Embryonic facial prominence (tissue), 1 donor: ENCODE data around the gene AGAP1.
A peak's percentile ranks its signal among the peaks of the same experiment; 100 is the strongest.

ENCODE experiments used
- DNase-seq: peaks from one replicate; pipeline ENCODE4 v3.0.0-alpha.2; 2016; ENCODE audit errors: extremely low spot score

The AGAP1 gene

DNA sequence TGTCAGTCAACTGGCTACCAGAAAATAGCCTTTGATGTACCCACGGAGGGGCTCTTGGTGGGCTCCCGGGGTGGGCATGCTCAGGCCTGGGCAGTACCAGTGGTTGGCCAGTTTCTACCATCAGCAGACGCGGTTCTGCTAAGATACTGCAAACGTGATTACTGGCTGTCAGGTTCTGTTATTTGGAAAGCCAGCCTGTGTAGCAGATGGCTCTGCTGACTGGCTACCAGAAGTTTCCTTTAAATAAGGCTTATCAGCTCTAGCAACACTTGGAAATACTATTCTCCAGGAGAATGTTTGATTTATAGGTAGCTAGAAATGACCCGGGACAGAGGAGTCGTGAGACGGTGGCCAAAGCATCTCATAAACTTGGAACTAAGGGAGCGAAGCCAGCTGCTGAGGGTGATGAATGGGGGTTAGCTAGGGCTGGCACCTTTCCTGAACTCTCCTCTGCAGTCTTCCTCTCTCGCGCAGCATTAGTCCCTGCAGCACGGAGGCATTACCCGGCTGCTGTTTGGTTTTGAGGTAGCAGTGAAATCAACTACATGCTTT, 171.9 kb downstream of the AGAP1 start:
- DNase-seq, result no peak

DNA sequence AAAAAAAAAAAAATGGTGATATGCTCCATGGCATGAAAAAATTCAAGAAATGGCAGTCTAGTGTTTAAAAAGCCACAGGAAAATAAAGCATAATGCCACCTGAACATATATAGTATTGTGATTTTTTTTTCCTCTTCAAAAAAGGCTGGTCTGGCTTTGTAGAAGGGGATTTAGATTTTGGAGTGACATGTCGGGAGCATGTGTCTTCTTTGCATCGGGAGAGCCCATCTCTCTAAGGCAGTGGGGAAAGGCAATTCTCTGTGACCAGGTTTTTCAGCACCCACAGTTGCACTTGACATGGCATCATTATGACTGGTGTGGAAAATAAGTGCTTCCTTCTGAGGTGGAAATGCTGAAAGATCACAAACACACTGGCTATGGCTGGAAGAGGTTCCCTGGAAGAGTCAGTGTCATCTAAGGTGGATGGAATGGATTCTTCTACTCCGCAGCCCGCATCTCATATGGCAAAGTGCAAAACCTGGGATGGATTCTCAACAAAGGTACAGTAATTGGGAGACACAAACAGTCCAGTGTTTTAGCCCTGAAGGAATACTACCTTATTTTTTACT, 172.5 kb downstream of the AGAP1 start:
- DNase-seq, result no peak

DNA sequence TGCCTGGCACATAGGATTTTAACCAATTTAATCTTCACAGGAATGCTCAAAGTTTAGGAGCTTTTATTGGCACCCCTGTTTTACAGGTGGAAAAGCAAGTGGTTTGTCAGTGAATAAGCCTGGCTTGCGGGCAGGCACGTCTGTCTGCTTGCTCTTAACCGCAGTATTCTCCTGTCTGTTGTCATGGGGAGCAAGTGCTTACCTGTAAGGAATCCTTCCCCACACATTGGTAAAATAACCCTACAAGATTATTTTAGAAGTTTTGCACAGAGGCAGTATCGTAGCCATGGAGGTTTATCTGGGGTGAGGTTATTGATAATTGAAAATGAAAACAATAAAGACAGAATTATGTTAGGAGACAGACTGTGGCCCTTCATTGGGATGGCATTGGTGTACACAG, 174.9 kb downstream of the AGAP1 start:
- no peak for DNase-seq

- DNase-seq, result no peak
These were observed 175.5 kb downstream of the AGAP1 start for GRCh38 chr2:235669269-235669831.

DNA sequence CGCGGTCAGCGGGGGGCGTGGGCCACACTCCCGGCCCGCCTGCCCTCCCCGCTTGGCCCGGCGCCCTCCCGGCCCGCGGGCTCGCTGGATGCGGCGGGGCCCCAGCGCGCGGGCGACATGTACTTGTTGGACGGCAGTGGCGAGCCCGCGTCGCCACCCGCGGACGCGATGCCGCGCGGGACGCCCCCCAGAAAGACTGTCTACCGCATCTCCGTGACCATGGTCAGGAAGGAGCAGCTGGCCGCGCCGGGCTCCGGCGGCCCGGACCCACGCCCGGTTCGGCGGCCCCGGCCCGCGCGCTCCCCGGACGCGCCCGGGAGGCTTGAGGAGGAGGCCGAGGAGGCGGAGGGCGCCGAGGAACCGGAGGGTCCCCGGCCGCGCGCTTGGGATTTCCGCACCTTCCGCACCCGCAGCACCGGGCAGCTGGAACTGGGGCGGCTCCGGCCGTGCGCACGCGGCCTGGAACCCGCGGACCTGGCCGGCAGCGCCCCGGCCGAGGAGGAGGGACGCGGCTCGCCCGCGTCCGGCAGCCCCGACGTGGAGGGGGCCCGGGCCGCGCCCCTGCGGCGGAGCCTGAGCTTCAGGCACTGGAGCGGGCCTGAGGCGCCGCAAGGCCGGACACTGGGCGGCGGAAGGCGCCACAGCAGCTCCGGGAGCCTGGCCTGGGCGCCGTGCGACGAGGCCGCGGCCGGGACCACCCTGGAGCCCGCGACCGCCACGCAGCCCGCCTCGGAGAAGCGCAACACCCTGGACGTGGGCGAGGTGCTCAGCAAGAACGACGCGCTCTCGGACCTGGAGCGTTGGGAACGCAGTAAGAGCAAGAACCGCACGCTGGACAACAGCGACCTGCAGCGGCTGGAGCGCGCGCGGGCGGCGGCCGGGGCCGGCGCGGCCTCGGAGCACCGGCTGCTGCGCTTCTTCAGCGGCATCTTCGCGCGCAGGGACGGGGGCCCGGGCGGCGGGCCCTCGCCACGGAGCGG, 176.4 kb downstream of the AGAP1 start:
- DNase-seq, result peak; percentile 47

DNA sequence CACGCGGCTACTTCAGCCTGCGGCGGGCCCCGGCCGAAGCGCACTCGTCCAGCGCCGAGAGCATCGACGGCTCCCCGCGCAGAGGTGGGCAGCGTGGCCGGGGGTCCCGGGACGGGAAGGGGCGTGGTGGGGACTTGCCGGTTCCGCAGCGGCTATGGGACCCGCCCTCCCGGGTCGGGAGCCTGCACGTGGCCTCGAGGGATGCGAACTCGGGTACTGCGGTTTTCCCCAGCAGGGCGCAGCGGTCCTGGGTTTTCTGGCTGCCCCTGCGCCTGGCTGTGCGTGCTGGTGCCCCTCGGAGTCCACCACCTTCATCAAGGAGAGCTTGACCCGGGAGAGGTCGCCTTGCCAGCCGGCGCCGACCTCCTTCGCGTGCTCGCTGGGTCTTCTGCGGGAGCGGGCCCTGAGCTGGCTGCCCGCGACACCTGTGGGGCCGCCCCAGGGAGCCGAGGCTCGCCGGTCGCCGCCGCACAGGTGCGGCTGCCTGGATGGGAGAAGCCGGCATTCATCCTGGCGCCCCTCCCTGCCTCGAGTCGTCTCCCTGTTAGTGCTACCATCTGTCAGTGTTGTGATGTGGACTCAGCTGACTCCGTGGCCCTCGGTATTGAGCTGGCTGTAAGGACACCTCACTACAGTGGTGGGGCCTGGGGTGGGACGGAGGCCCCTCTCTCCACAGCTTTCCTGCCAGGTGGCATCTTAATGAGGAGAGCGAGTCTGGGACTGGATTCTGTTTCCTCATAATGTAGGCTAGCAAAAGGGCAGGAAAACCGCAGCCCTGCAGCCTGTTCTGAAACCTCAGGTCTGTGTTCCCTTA, 177.3 kb downstream of the AGAP1 start:
- no peak for DNase-seq

GRCh38 chr2:235672720-235673119, 178.9 kb downstream of the AGAP1 start:
- DNase-seq, result no peak

GRCh38 chr2:235674146-235674545, 180.3 kb downstream of the AGAP1 start:
- DNase-seq, result no peak

DNA sequence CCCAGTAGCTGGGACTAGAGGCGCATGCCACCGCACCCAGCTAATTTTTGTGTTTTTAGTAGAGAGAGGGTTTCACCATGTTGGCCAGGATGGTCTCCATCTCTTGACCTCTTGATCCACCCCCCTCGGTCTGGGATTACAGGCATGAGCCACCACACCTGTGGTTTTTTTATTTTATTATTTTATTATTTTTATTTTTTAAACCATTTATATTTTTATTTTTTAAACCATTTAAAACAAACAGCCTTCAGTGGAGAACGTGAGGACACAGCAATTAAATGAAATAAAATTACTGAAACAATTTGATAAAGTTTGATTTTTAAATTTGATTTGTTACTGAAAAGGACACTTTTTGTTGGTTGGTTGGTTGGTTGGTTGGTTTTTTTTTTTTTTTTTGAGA, 181.0 kb downstream of the AGAP1 start:
- no peak for DNase-seq

- DNase-seq, result no peak
These were observed 182.1 kb downstream of the AGAP1 start for GRCh38 chr2:235675678-235676535.

DNA sequence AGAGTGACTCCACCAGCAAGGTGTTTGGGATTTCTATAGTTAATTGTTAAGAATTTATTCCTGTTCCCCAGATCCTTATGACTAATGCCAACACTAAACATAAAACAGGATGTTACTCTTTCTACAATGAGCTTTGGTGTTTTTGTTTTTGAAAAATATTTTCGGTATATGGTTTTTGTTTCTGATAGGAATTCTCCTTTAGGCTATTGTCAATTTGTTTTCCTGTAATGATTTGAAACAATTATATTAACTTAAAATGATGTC, 182.6 kb downstream of the AGAP1 start:
- no peak for DNase-seq

GRCh38 chr2:235677276-235677788, 183.5 kb downstream of the AGAP1 start:
- no peak for DNase-seq

DNA sequence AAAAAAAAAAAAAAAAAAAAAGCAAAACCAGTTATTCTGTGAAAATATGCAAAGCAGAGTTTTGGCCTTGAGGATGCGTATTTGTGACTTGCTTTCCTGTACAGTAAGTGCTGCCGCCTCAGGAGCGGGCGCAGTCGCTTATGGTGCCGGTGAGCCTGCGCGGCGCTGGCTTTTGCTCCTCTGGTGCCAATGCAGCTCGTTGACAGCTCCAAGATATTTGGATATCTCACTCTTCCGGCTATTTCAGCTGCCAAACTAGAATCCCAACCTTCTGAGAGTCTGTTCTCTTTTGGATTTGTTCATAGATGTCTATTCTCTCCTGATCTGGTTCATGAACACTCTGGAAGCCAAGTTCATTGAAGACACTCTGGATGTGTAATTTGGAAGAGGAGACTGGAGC, 184.1 kb downstream of the AGAP1 start:
- DNase-seq, result no peak

DNA sequence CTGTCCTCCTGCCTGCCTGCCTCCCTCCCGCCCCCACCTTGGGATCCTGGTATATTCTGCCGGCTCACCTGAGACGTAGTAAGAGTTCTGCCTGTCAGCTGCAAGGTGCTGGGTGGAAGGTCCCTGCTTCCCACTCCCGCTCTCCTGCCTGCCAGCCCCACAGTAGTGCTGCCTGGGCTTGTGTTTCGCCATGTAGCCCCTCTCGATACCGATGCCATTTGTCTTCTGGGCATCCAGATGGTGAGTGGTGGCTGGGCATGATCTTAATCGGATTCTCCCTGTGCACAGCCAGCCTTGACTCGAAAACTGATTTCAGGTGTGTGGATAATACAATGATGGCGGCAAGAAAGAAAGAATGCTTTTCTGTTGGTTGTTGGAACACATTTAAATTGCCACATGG, 184.9 kb downstream of the AGAP1 start:
- no peak for DNase-seq

- DNase-seq, result no peak
These were observed 185.6 kb downstream of the AGAP1 start for GRCh38 chr2:235679471-235679870.

- DNase-seq, result no peak
These were observed 191.3 kb downstream of the AGAP1 start for GRCh38 chr2:235685024-235685721.

DNA sequence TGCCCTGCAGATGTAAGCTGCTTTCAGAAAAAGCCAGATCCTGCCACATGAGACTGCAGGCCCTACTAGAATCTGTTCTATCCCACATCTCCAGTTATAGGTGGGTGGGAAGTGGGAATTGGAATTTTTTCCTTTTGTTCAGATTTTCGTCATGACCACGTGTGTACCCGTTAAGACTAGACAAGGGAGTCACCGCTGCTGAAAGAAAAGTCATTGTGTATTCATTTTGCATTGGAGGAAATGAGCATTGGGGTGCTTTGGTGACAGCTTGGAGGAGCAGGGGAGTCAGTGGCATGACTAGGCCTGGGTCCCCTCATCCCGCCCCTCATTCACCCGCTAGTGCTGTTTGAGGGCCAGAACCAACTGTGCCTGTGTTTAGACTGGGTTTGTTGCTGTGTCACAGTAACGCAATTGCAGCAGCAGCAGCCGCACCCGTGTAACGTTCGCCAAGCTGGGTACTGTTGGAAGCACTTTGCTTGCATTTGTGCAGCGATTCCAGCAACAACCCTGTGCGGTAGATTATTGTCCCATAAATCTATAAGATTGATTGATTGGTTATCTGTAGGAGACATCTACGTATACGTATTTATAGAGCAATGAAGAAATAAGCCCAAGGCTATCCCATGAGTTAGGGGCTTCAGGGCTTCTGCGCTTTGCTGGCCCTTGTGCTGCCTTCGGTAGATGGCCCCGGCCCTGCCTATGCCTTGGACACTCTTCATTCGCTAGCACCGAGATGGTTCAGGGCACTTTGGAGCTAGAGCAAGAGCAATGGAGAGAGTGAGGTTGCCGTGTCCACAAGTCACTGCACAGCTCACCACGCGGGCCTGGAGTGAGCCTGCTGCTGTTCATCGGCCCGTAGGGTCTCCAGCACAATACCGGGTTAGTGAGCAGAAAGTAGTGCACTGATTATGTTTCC, 194.9 kb downstream of the AGAP1 start:
- DNase-seq, result no peak

- DNase-seq, result no peak
These were observed 195.6 kb downstream of the AGAP1 start for GRCh38 chr2:235689427-235689853.
